H1 (cell line): Measurements from ENCODE around the gene MIPOL1. TPM values are rescaled to one million over a fixed set of nuclear protein-coding genes. Genes with fewer than 3 reads are reported as not detected.

ENCODE experiments used
- CTCF ChIA-PET: fragments of 300-600 bp; sonication (Branson Sonifier 250); formaldehyde crosslinking; loops from one replicate; lab custom pipeline; 2021; ENCODE audit not compliant: partially characterized antibody; lab: Charles Lee
- POLR2A ChIA-PET: fragments of 300-600 bp; sonication (Branson Sonifier 250); formaldehyde crosslinking; loops from one replicate; lab custom pipeline; 2021; ENCODE audit warnings: inconsistent platforms; ENCODE audit not compliant: partially characterized antibody; lab: Charles Lee
- DNase-seq, 2 experiments: peaks; one replicate each; pipeline versions ENCODE4 v3.0.0 to v3.0.0-alpha.2; 2010 to 2022; ENCODE audit warnings: low spot score in 2 of 2, low read depth in 1 of 2, mixed read lengths in 1 of 2
- FAIRE-seq: peaks from 2 replicates; lab custom pipeline; 2011; peaks lifted over from hg19 to GRCh38; lab: Jason Lieb, UNC
- H2AFZ ChIP-seq: 2 replicates; pipeline ENCODE4 v1.8.1; 2012; ENCODE audit warnings: low read length, inconsistent platforms
- H2AK5ac ChIP-seq: 2 replicates; pipeline ENCODE4 v1.6.1; 2013; ENCODE audit warnings: low read depth, low read length
- H2BK120ac ChIP-seq: replicated peaks from 2 replicates; pipeline ENCODE3; 2013; ENCODE audit warnings: low read depth, low read length, inconsistent platforms
- H2BK12ac ChIP-seq: 2 replicates; pipeline ENCODE4 v1.6.1; 2013; ENCODE audit warnings: low read depth, low read length
- H2BK15ac ChIP-seq: 2 replicates; pipeline ENCODE4 v1.6.1; 2013; ENCODE audit warnings: low read length
- H2BK20ac ChIP-seq: 2 replicates; pipeline ENCODE4 v1.6.1; 2013; ENCODE audit warnings: low read length
- H2BK5ac ChIP-seq: 2 replicates; pipeline ENCODE4 v1.6.1; 2013; ENCODE audit warnings: low read depth, low read length
- H3K14ac ChIP-seq: 2 replicates; pipeline ENCODE4 v1.6.1; 2013; ENCODE audit warnings: inconsistent platforms; ENCODE audit not compliant: insufficient read length
- H3K18ac ChIP-seq: 2 replicates; pipeline ENCODE4 v1.6.1; 2013; ENCODE audit warnings: low read length; ENCODE audit errors: extremely low read depth
- H3K23ac ChIP-seq: 2 replicates; pipeline ENCODE4 v1.6.1; 2013; ENCODE audit warnings: inconsistent platforms; ENCODE audit not compliant: insufficient read length
- H3K23me2 ChIP-seq: 2 replicates; pipeline ENCODE4 v1.6.1; 2013; ENCODE audit warnings: low read depth, low read length
- H3K27ac ChIP-seq: 2 replicates; pipeline ENCODE4 v1.6.1; 2011; ENCODE audit warnings: low read depth, low read length, inconsistent platforms
- H3K27me3 ChIP-seq, 4 experiments: replicated peaks in 1 of 4; 1 replicate in 1 of 4; 2 replicates in 3 of 4; pipeline versions ENCODE4 v1.6.1 to v1.8.1; 2011 to 2013; ENCODE audit warnings: low read length in 3 of 4, mild to moderate bottlenecking in 3 of 4, inconsistent platforms in 2 of 4, mixed read lengths in 2 of 4, moderate library complexity in 1 of 4; ENCODE audit not compliant: control insufficient read depth in 3 of 4, insufficient read depth in 3 of 4; ENCODE audit errors: extremely low read depth in 1 of 4
- H3K36me3 ChIP-seq, 4 experiments: 2 replicates each; pipeline versions ENCODE4 v1.6.1 to v1.8.1; 2011 to 2013; ENCODE audit warnings: mild to moderate bottlenecking in 4 of 4, low read length in 3 of 4, moderate library complexity in 2 of 4, control low read depth in 1 of 4, inconsistent platforms in 1 of 4; ENCODE audit not compliant: insufficient read depth in 4 of 4, control insufficient read depth in 2 of 4
- H3K4ac ChIP-seq: replicated peaks from 2 replicates; pipeline ENCODE3; 2013; ENCODE audit warnings: low read length, low read depth, mixed read lengths, inconsistent platforms; ENCODE audit not compliant: insufficient read length
- H3K4me1 ChIP-seq, 4 experiments: replicated peaks in 1 of 4; 1 replicate in 1 of 4; 2 replicates in 3 of 4; pipeline versions ENCODE4 v1.6.1 to v1.8.1; 2011 to 2013; ENCODE audit warnings: low read length in 3 of 4, inconsistent platforms in 2 of 4, mixed read lengths in 1 of 4; ENCODE audit not compliant: insufficient read depth in 4 of 4, control insufficient read depth in 3 of 4
- H3K4me2 ChIP-seq, 2 experiments: 2 replicates each; pipeline versions ENCODE4 v1.6.1 to v1.8.1; 2011 to 2013; ENCODE audit warnings: low read depth in 2 of 2, low read length in 2 of 2, control low read depth in 1 of 2, inconsistent platforms in 1 of 2, mild to moderate bottlenecking in 1 of 2; ENCODE audit not compliant: insufficient read depth in 1 of 2
- H3K4me3 ChIP-seq, 4 experiments: fragments of 200-600, 300-600 bp in 1 of 4; sonication (generic), shearing (Covaris generic), sonication (Bioruptor Twin) in 1 of 4; 2 replicates each; pipeline versions ENCODE4 v1.5.1 to v1.8.1; 2011 to 2016; ENCODE audit warnings: low read length in 4 of 4, low read depth in 3 of 4, control low read depth in 2 of 4, inconsistent platforms in 2 of 4, mild to moderate bottlenecking in 2 of 4, mixed read lengths in 1 of 4, moderate library complexity in 1 of 4; ENCODE audit not compliant: insufficient read depth in 2 of 4; ENCODE audit errors: extremely low read depth in 1 of 4
- H3K56ac ChIP-seq: replicated peaks from 2 replicates; pipeline ENCODE3; 2013; ENCODE audit warnings: low read depth, mild to moderate bottlenecking, mixed read lengths, low read length, inconsistent platforms; ENCODE audit not compliant: insufficient read length
- H3K79me1 ChIP-seq: 2 replicates; pipeline ENCODE4 v1.6.1; 2013; ENCODE audit warnings: low read depth, low read length, control low read depth
- H3K79me2 ChIP-seq, 2 experiments: 2 replicates each; pipeline versions ENCODE4 v1.6.1 to v1.8.1; 2012 to 2013; ENCODE audit warnings: low read length in 2 of 2, mild to moderate bottlenecking in 2 of 2, inconsistent platforms in 1 of 2; ENCODE audit not compliant: insufficient read depth in 2 of 2, control insufficient read depth in 1 of 2
- H3K9ac ChIP-seq, 4 experiments: replicated peaks in 1 of 4; 1 replicate in 1 of 4; 2 replicates in 3 of 4; pipeline versions ENCODE4 v1.6.1 to v1.8.1; 2011 to 2013; ENCODE audit warnings: low read depth in 3 of 4, low read length in 3 of 4, control low read depth in 2 of 4, mild to moderate bottlenecking in 2 of 4, moderate library complexity in 2 of 4, inconsistent platforms in 1 of 4; ENCODE audit errors: extremely low read depth in 1 of 4
- H3K9me3 ChIP-seq, 2 experiments: 2 replicates each; pipeline versions ENCODE4 v1.6.1 to v1.8.1; 2012 to 2013; ENCODE audit warnings: mild to moderate bottlenecking in 2 of 2, moderate library complexity in 2 of 2, control low read depth in 1 of 2, inconsistent platforms in 1 of 2, low read depth in 1 of 2, low read length in 1 of 2, mixed read lengths in 1 of 2; ENCODE audit not compliant: insufficient read depth in 2 of 2
- H4K20me1 ChIP-seq, 2 experiments: replicated peaks in 1 of 2; 2 replicates each; pipeline versions ENCODE3 to v1.8.1; 2011 to 2013; ENCODE audit warnings: inconsistent platforms in 2 of 2, low read length in 2 of 2, mild to moderate bottlenecking in 1 of 2; ENCODE audit not compliant: insufficient read depth in 2 of 2, control insufficient read depth in 1 of 2
- H4K5ac ChIP-seq: 2 replicates; pipeline ENCODE4 v1.6.1; 2013; ENCODE audit warnings: low read length, low read depth, mixed read lengths, inconsistent platforms; ENCODE audit not compliant: insufficient read length
- H4K8ac ChIP-seq: 2 replicates; pipeline ENCODE4 v1.8.0; 2013; ENCODE audit warnings: mild to moderate bottlenecking, moderate library complexity, low read length, inconsistent platforms; ENCODE audit not compliant: insufficient read depth; ENCODE audit errors: extremely low read depth
- H4K91ac ChIP-seq: replicated peaks from 2 replicates; pipeline ENCODE3; 2013; ENCODE audit warnings: low read length, mixed read lengths, inconsistent platforms; ENCODE audit not compliant: insufficient read length
- BACH1 ChIP-seq: IDR thresholded peaks from 2 replicates; pipeline ENCODE4 v1.6.1; 2012; ENCODE audit warnings: low read length, improper control_type of control experiment
- CTBP2 ChIP-seq: IDR thresholded peaks from 2 replicates; pipeline ENCODE4 v1.7.0; 2011; ENCODE audit warnings: borderline replicate concordance, mild to moderate bottlenecking, moderate library complexity, mixed read lengths, low read length; ENCODE audit not compliant: insufficient read depth, insufficient read length
- JUN ChIP-seq: IDR thresholded peaks from 2 replicates; pipeline ENCODE4 v1.6.1; 2011; ENCODE audit warnings: low read depth, mild to moderate bottlenecking, improper control_type of control experiment, low read length
- KDM4A ChIP-seq: IDR thresholded peaks from one replicate; pipeline ENCODE4 v1.7.1; 2012; ENCODE audit warnings: low read depth, mild to moderate bottlenecking, moderate library complexity, low read length, inconsistent platforms; ENCODE audit not compliant: severe bottlenecking
- NRF1 ChIP-seq: IDR thresholded peaks from 2 replicates; pipeline ENCODE4 v1.6.1; 2011; ENCODE audit warnings: mild to moderate bottlenecking, low read depth, low read length, improper control_type of control experiment
- RAD21 ChIP-seq, 2 experiments: IDR thresholded peaks in 1 of 2; conservative IDR thresholded peaks in 1 of 2; 2 replicates each; pipeline ENCODE4 v1.6.1; 2011; ENCODE audit warnings: low read depth in 2 of 2, low read length in 2 of 2, improper control_type of control experiment in 1 of 2, inconsistent platforms in 1 of 2, mild to moderate bottlenecking in 1 of 2, moderate library complexity in 1 of 2
- RBBP5 ChIP-seq: IDR thresholded peaks from 2 replicates; pipeline ENCODE4 v1.7.1; 2012; ENCODE audit warnings: low read depth, mild to moderate bottlenecking, inconsistent platforms, low read length, moderate library complexity, borderline replicate concordance
- SIN3A ChIP-seq, 2 experiments: IDR thresholded peaks in 1 of 2; conservative IDR thresholded peaks in 1 of 2; 2 replicates each; pipeline ENCODE4 v1.6.1; 2011 to 2012; ENCODE audit warnings: low read length in 2 of 2, improper control_type of control experiment in 1 of 2, low read depth in 1 of 2, mild to moderate bottlenecking in 1 of 2
- SUZ12 ChIP-seq: fragments of 200-600 bp; sonication (generic); IDR thresholded peaks from 2 replicates; pipeline ENCODE4 v1.6.1; 2012; ENCODE audit warnings: mild to moderate bottlenecking, inconsistent platforms, low read length, moderate library complexity, mixed read lengths
- TBP ChIP-seq: IDR thresholded peaks from 2 replicates; pipeline ENCODE4 v1.6.1; 2011; ENCODE audit warnings: low read depth, low read length, improper control_type of control experiment
- ZNF274 ChIP-seq: IDR thresholded peaks from 2 replicates; pipeline ENCODE4 v1.7.0; 2012; ENCODE audit warnings: low read length, borderline replicate concordance; ENCODE audit errors: extremely low read depth
- WGBS, 2 experiments: shearing (Covaris generic) in 1 of 2; methylation state at CpG; one replicate each; pipeline versions ENCODE4 v1.1.6 to v1.1.7; 2013 to 2015; ENCODE audit warnings: low lambda C conversion rate in 2 of 2, mixed read lengths in 2 of 2, inconsistent platforms in 1 of 2, low coverage in 1 of 2, missing lambda C conversion rate in 1 of 2; ENCODE audit not compliant: insufficient replicate concordance in 2 of 2, insufficient coverage in 1 of 2, insufficient read length in 1 of 2; ENCODE audit errors: extremely low coverage in 1 of 2, missing lambda C conversion rate in 1 of 2; 5-methylcytosine and 5-hydroxymethylcytosine counted together
- polyA plus RNA-seq, 7 experiments: library from polyadenylated mRNA; depleted of rRNA in 3 of 7; stranded (reverse) in 5 of 7; unstranded in 2 of 7; fragments of >200 nt in 5 of 7; fragments of 200-250 nt in 2 of 7; gene quantifications; 1 replicate in 5 of 7; 2 replicates in 1 of 7; 4 replicates in 1 of 7; pipeline versions ENCODE4 v1.2.1 to v1.2.3, GENCODE V29; 2011 to 2013; ENCODE audit warnings: missing spikeins in 2 of 7, mixed read lengths in 2 of 7
- total RNA-seq: library from RNA; stranded (reverse); fragmentation: NEBNext Ultra II Directional; extraction: Animal tissue kit (Norgen Biotek cat#: 25700); gene quantifications from 2 replicates; pipeline ENCODE4 v1.2.1, GENCODE V29; 2021
- TF ChIP-seq, protein P1 (sequence below): IDR thresholded peaks from 2 replicates; pipeline ENCODE4 v1.6.1; 2012; ENCODE audit warnings: inconsistent platforms

MIPOL1 gene
- total and polyA plus RNA-seq, 2 of the 8 experiments (the other 6 are each of a cell fraction or from before 2014, with no cell fraction given) = 2.8 to 23.9 TPM

DNA sequence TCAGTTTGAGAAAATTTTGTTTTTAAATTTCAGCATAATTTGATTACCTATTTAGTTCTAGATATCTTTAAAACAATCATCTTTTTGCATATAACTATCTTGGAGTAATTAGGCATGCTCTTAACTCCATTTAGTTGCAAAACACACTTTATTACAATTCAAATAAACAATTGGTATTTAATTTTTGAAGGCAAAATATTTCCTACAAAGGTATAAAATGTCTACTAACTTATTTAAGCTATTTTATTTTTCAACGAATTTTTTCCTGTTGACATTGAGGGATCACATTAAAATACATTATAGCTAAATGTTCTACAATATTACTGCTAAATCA is 389.0 kb downstream of the MIPOL1 start:
- H3K23ac ChIP-seq = no peak overlapping the region
- FAIRE-seq (no peak), DNase-seq (no peak)
- H2AFZ ChIP-seq = no peak overlapping the region
- H3K27ac ChIP-seq = no peak overlapping the region
- H3K27me3 ChIP-seq = peaks cover 62 to 100% (median 85%) of the 10 kb centered on the region in 4 experiments
- no peak overlapping the region for H3K18ac ChIP-seq
- POLR2A ChIA-PET = no interaction called here
- H2BK5ac ChIP-seq = no peak overlapping the region
- no peak overlapping the region; a peak in 1 of 4 replicates for H3K4me2 ChIP-seq
- 0% methylated on average over 1 of the region's 1 CpG; no CpG with 5 or more reads in 1 of the 2 experiments for WGBS, 2 experiments
- H2AK5ac ChIP-seq = no peak overlapping the region
- H3K23me2 ChIP-seq = peaks cover 10% of the 10 kb centered on the region; the same call in 1 of the 2 replicates
- no peak overlapping the region for H4K91ac ChIP-seq
- no peaks in the 10 kb centered on the region for H3K79me2 ChIP-seq
- no peak overlapping the region for H3K14ac ChIP-seq
- no peak overlapping the region for H2BK120ac ChIP-seq
- no peaks in the 10 kb centered on the region for H3K79me1 ChIP-seq
- H2BK12ac ChIP-seq = no peak overlapping the region
- H3K9ac ChIP-seq = no peak overlapping the region
- H2BK15ac ChIP-seq = no peak overlapping the region
- no peak overlapping the region for H4K8ac ChIP-seq
- peaks cover 7 to 36% (median 13%) of the 10 kb centered on the region in 4 experiments for H3K4me1 ChIP-seq
- H4K20me1 ChIP-seq = peaks cover 13 to 18% of the 10 kb centered on the region in 2 experiments
- no peak overlapping the region for H4K5ac ChIP-seq
- no peak overlapping the region for H3K56ac ChIP-seq
- no peak for TF ChIP-seq ZNF274
- no peak for TF ChIP-seq BACH1
- no peak for TF ChIP-seq SUZ12
- TF ChIP-seq NRF1 = no peak
- TF ChIP-seq, protein P1, sequence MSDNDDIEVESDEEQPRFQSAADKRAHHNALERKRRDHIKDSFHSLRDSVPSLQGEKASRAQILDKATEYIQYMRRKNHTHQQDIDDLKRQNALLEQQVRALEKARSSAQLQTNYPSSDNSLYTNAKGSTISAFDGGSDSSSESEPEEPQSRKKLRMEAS = no peak
- TF ChIP-seq RBBP5 = no peak
- TF ChIP-seq KDM4A = no peak
- TF ChIP-seq JUN = no peak
- no peak for TF ChIP-seq SIN3A (conservative IDR thresholded peaks at IDR 0.05 in 1 of 2, IDR thresholded peaks at IDR 0.05 in 1 of 2; ENCODE audit: low read depth in 1 of 2, low read length in 2 of 2)
- no peak for TF ChIP-seq CTBP2
- TF ChIP-seq TBP = no peak
- no peak for TF ChIP-seq RAD21 (IDR thresholded peaks at IDR 0.05 in 1 of 2, conservative IDR thresholded peaks at IDR 0.05 in 1 of 2; ENCODE audit: low read depth in 2 of 2, low read length in 2 of 2)
- H3K4me3 ChIP-seq = no peak overlapping the region
- no peaks in the 10 kb centered on the region for H3K9me3 ChIP-seq
- H3K4ac ChIP-seq = no peak overlapping the region
- H3K36me3 ChIP-seq = no peaks in the 10 kb centered on the region; a peak in 1 of 8 replicates
- no peak overlapping the region for H2BK20ac ChIP-seq
- CTCF ChIA-PET = interaction anchor here (1.2 to 5.1 kb wide), 4 partner anchors 10 to 1066 kb away, joined by 4 to 62 read pairs (median 4); partner anchors contain the start of genes FOXA1 and TTC6
